H1 (cell line): ENCODE results near the gene OR4F6. TPM values are rescaled to one million over a fixed set of nuclear protein-coding genes. Genes with fewer than 3 reads are reported as not detected.

Experiments
- CHD1 ChIP-seq: IDR thresholded peaks from 2 replicates; pipeline ENCODE4 v1.6.1; 2012; ENCODE audit warnings: low read depth, low read length, improper control_type of control experiment
- JUN ChIP-seq: IDR thresholded peaks from 2 replicates; pipeline ENCODE4 v1.6.1; 2011; ENCODE audit warnings: low read depth, mild to moderate bottlenecking, improper control_type of control experiment, low read length
- POLR2A ChIP-seq, 2 experiments: IDR thresholded peaks; 1 replicate in 1 of 2; 2 replicates in 1 of 2; pipeline ENCODE4 v1.6.1; 2011; ENCODE audit warnings: low read depth in 2 of 2, low read length in 2 of 2, mild to moderate bottlenecking in 2 of 2; ENCODE audit errors: control extremely low read depth in 1 of 2
- polyA plus RNA-seq, 7 experiments: library from polyadenylated mRNA; depleted of rRNA in 3 of 7; stranded (reverse) in 5 of 7; unstranded in 2 of 7; fragments of >200 nt in 5 of 7; fragments of 200-250 nt in 2 of 7; gene quantifications; 1 replicate in 5 of 7; 2 replicates in 1 of 7; 4 replicates in 1 of 7; pipeline versions ENCODE4 v1.2.1 to v1.2.3, GENCODE V29; 2011 to 2013; ENCODE audit warnings: missing spikeins in 2 of 7, mixed read lengths in 2 of 7
- total RNA-seq: library from RNA; stranded (reverse); fragmentation: NEBNext Ultra II Directional; extraction: Animal tissue kit (Norgen Biotek cat#: 25700); gene quantifications from 2 replicates; pipeline ENCODE4 v1.2.1, GENCODE V29; 2021
- TF ChIP-seq, protein P1 (sequence below), 3 experiments: IDR thresholded peaks; 1 replicate in 2 of 3; 2 replicates in 1 of 3; pipeline versions ENCODE4 v1.5.1 to v1.6.1; 2011; ENCODE audit warnings: low read length in 3 of 3, mild to moderate bottlenecking in 3 of 3, inconsistent platforms in 2 of 3, low read depth in 1 of 3, moderate library complexity in 1 of 3; ENCODE audit not compliant: insufficient read depth in 1 of 3; ENCODE audit errors: control extremely low read depth in 1 of 3

The OR4F6 gene
- total and polyA plus RNA-seq, 2 of the 8 experiments (the other 6 are each of a cell fraction or from before 2014, with no cell fraction given) = not detected

DNA sequence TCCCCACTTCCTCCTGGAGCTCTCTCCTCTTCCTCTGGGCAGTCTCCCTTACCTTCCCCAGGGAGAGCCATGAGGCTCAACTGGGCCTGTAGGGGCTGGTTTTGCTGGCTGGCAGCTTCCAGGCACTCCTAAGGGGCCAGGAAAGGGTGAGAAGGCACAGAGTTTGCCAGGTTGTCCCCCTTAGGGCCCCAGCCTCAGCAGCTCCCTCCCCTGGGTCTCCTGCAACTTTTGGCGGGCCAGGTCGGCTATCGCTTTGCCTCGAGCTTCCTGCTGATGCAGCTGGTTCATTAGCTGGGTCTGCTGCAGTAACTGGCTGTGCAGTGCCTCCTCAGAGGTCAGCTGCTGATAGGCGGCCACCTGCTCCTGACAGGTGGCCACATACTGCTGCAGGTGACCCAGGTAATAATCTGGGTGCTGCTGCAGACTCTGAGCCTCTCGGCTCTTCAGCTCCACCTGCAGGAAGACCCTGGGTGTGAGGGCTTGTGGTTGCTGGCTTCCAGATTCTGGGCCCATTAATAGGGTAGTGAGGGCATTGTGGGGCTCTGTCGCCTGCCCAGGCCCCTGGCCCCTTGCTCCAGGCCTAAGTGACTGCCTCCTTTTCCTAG, 29.7 kb upstream of the OR4F6 start (continued):
- TF ChIP-seq CHD1 = no peak
- TF ChIP-seq JUN = no peak
- TF ChIP-seq, protein P1, sequence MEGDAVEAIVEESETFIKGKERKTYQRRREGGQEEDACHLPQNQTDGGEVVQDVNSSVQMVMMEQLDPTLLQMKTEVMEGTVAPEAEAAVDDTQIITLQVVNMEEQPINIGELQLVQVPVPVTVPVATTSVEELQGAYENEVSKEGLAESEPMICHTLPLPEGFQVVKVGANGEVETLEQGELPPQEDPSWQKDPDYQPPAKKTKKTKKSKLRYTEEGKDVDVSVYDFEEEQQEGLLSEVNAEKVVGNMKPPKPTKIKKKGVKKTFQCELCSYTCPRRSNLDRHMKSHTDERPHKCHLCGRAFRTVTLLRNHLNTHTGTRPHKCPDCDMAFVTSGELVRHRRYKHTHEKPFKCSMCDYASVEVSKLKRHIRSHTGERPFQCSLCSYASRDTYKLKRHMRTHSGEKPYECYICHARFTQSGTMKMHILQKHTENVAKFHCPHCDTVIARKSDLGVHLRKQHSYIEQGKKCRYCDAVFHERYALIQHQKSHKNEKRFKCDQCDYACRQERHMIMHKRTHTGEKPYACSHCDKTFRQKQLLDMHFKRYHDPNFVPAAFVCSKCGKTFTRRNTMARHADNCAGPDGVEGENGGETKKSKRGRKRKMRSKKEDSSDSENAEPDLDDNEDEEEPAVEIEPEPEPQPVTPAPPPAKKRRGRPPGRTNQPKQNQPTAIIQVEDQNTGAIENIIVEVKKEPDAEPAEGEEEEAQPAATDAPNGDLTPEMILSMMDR (IDR thresholded peaks at IDR 0.05; ENCODE audit: control extremely low read depth in 1 of 3, insufficient read depth in 1 of 3, low read depth in 1 of 3, low read length in 3 of 3) = peak; percentile 41 to 50 (median 48)
- TF ChIP-seq POLR2A (IDR thresholded peaks at IDR 0.05; ENCODE audit: control extremely low read depth in 1 of 2, low read depth in 2 of 2, low read length in 2 of 2) = no peak
- TF ChIP-seq, all 59 proteins: peak for 2
